ENCODE measurements around the gene EHBP1L1. TPM values are rescaled to one million over a fixed set of nuclear protein-coding genes. Genes with fewer than 3 reads are reported as not detected.
A peak's percentile ranks its signal among the peaks of the same experiment; 100 is the strongest.

EHBP1L1 gene
- total RNA-seq, 1 donor from 2014 or later = 9.7 TPM

DNA sequence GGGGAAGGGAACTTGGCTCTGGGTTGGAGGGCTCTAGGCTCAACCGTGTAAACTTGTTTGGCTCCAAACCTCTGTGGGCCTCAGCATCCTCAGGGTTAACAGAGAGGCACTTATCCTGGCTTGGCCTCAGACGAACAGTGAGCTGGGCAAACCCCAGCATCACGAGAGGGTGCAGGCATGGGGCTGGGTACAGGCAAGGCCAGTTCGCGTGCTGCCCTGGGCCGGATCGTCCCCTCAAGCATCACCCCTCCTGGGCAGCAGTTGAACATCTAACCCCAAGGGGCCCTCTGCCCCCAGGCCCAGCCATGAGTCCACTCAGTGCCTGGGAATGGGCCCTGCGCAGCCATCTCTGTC lies 1.9 kb downstream of the EHBP1L1 start:
- DNase-seq = no peak

DNA sequence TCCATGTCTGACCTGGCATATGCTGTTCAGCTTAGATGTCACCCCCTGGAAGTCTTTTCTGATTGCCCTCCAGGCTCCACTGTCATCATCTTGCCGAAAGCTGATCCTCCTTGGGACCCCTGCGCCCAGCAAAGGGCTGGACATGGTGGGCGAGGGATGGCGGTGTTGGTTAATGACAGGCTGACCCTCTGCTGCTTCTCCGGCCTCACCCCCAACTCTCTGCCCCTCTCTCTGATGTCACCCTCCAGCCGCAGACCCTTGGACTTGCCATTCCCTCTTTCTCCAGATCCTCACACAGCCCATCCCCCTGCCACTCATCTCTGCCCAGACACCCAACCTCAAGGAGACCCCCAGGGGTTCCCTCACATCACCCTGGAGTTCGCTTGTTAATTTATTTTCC lies 2.3 kb downstream of the EHBP1L1 start:
- DNase-seq = no peak

DNA sequence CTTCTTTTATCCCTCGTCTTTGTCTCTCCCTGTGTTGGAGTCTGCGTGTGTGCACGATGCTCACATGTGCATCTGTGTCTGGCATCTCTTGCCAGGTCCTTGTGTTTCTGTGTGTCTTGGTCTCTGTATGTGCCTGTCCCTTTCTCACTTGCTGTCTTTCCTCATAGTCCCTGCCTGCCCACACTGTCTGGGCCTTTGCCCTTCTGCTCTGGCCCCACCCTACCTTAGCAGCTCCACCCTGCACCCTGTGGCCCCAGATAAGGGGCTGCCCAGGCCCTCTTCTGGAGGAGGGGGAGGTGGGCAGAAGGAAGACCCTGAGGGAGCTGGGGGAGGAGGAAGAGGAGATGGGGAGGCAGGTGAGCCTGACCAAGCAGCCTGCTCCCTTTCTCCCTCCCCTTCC lies 2.8 kb downstream of the EHBP1L1 start:
- DNase-seq = no peak

DNA sequence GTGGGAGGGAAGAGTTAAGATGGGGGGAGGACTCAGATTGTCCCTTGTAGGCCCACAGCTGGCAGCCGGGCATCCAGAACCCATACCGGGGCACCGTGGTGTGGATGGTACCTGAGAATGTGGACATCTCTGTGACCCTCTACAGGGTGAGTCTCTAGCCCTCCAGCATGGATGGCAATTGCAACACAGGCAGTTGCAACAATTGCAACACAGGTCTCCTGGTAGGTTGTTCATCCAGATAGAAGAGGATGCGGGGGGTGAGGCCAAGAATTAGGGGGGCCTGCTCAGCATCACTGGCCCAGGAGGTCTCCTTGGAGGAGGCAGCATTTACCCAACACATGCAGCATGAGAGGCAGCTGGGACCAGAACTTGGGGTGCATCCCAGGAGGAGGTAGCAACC lies 3.4 kb downstream of the EHBP1L1 start:
- DNase-seq = no peak

DNA sequence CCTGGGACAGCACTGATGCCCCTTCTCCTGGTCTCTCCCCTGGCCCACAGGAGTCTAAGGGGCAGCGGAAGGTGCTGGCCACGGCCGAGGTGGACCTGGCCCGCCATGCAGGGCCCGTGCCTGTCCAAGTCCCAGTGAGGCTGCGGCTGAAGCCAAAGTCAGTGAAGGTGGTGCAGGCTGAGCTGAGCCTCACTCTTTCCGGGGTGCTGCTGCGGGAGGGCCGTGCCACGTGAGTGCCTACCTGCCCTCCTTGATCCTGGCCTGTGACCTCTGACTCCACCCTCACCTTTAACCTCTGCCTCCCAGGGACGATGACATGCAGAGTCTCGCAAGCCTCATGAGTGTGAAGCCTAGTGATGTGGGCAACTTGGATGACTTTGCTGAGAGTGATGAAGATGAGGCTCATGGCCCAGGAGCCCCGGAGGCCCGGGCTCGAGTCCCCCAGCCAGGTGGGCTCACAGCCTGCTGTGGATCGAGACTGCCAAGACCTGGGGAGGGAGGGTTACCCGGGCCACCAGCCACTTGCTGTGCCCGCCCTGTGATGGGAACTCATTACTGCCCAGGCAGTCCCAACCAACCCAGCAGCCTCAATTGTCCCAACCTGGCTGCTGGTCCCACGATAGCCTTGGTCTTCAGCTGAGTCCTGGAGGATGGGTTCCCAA lies 4.3 kb downstream of the EHBP1L1 start:
- no peak for DNase-seq

DNA sequence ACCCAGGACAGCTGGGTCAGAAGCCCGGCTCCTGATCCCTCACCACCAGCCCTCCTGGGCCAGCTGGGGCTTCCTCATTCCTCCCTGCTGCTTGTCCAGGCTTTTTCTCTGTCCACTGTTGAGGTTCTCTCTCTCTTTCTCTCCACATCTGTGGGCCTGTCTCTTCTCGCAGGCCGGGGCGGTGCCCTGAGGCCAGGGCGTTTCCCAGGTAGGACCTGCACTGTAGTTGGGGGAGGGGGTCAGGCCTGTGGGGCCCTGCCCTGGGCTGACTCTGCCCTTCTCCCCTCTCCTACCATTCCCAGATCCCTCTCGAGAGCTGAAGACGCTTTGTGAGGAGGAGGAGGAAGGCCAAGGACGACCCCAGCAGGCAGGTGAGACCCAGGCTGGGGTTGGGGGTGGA lies 4.9 kb downstream of the EHBP1L1 start:
- no peak for DNase-seq

DNA sequence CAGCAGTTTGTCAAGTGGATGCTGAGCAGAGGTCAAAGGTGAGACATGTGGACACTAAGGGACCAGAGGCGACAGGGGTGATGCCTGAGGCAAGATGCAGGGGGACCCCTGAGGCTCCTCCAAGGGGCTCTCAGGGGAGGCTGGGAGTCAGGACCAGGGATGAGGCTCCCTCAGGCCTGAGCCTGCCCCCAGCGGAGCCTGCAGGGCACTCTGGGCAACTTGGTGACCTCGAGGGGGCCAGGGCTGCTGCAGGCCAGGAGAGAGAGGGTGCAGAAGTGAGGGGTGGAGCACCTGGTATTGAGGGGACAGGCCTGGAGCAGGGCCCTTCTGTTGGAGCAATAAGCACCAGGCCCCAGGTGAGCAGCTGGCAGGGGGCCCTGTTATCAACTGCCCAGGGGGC lies 6.1 kb downstream of the EHBP1L1 start:
- no peak for DNase-seq

DNA sequence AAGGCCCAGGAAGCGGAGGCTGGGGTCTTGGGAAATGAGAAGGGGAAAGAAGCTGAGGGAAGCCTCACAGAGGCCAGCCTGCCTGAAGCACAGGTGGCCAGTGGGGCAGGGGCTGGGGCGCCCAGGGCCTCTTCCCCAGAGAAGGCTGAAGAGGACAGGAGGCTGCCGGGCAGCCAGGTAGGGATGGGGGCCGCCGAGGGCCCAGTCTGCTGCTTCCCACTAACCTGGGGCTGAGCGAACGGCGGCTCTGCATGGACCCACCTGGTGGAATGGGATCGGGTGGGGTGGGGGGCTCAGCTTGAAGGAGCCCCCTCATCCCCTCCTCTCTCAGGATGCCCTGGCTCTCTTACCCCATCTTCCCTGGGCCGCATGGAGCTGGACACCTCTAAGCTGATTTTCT lies 7.7 kb downstream of the EHBP1L1 start:
- no peak for DNase-seq

DNA sequence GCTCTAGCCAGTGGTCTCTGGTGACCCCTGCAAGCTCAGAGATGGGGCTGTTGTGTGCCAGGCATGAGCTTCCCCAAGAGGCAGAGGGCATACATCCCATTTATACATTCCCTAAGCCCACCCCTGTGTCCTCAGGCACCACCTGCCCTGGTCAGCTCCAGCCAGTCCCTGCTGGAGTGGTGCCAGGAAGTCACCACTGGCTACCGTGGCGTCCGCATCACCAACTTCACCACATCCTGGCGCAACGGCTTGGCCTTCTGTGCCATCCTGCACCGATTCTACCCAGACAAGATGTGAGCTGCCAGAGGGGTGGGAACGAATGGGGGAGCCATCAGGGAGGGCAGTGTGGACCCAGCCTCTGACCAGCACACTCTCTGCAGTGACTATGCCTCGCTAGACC lies 8.3 kb downstream of the EHBP1L1 start:
- DNase-seq = no peak

DNA sequence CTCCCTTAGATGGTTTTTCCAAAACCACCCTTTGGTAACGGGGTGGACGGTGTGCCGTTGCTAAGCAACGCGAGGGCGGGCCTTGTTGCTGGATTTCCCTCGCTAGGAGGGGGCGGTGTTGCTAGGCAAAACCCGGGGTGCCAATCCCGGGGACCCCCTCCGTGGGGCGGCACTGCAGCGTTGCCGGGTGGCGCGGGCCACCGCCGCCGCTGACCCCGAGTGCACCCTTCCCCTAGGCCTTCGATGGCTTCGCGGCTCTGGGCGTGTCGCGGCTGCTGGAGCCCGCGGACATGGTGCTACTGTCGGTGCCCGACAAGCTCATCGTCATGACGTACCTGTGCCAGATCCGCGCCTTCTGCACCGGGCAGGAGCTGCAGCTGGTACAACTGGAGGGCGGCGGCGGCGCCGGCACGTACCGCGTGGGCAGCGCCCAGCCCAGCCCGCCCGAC lies 8.9 kb downstream of the EHBP1L1 start:
- DNase-seq = peak; percentile 37

DNA sequence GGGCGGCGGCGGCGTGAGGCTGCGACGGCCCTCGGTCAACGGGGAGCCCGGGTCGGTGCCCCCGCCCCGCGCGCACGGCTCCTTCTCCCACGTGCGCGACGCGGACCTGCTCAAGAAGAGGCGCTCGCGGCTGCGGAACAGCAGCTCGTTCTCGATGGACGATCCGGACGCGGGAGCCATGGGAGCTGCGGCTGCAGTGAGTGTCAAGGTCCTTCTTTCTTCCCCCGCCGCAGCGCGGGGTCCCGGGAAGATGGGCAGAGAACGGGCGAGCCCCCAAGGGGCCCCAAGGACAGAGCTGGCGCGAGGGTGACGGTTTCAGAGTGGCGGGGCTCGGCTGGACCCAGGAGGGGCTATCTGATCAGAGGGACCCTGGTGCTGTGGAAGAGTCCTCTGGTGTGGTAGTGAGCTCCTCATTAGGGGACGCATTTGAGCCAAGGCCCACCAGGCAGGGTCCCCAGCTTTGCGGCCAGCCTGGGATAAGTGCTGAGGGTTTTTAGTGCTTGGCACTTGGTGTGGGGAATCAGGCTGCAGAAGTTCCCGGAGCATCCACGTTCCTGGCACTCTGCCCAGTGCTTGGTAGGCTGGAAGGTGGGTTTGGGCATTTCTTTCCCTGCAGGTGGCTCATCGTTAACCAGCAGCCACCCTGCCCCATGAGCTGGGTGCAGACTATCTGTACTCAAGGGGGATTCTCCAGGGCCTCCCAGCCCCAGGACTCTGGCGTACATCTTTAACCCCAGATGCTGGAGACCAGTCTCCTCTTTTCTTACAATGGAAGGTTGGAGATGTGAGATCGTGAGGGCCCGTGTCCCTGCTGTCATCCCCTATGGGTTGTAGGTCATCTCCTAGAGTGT lies 9.8 kb downstream of the EHBP1L1 start:
- no peak for DNase-seq

DNA sequence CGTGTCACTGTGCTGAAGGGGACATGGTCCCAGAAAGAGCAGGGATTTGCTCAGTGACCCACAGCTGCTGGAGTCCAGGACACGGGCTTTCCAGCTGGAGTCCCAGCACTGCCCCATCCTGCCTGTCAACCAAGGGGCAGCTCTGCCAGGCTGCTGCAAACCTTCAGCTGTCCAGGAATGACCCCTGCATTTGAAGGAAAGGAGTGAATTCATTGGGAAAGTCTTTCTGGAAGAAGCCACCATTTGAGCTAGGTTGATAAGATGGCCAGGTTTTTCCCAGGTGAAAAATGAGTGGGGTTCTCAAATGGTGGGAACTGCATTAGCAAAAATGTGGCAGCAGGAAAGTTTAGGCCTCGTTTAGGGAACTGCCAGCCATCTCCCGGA lies 10.4 kb downstream of the EHBP1L1 start:
- DNase-seq = no peak

DNA sequence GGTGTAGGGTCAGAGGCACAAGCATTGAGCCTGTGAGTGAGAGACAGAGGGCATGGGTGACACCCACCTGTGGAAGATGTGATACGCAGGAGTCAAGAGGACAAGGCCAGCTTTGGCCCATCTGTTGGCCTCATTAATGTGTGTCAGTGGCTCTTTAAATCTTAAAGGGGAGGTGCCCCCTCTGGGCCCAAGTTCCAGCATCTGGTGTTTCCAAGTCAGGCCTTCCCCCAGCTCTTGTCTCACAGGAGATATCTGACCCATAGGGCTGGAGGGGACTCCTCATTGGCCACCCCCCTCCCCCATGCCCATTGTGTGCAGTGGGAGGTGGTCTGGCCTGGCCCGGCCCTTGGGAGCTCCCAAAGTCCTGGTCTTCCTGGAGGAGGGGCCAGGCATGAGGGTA lies 10.8 kb downstream of the EHBP1L1 start:
- no peak for DNase-seq

DNA sequence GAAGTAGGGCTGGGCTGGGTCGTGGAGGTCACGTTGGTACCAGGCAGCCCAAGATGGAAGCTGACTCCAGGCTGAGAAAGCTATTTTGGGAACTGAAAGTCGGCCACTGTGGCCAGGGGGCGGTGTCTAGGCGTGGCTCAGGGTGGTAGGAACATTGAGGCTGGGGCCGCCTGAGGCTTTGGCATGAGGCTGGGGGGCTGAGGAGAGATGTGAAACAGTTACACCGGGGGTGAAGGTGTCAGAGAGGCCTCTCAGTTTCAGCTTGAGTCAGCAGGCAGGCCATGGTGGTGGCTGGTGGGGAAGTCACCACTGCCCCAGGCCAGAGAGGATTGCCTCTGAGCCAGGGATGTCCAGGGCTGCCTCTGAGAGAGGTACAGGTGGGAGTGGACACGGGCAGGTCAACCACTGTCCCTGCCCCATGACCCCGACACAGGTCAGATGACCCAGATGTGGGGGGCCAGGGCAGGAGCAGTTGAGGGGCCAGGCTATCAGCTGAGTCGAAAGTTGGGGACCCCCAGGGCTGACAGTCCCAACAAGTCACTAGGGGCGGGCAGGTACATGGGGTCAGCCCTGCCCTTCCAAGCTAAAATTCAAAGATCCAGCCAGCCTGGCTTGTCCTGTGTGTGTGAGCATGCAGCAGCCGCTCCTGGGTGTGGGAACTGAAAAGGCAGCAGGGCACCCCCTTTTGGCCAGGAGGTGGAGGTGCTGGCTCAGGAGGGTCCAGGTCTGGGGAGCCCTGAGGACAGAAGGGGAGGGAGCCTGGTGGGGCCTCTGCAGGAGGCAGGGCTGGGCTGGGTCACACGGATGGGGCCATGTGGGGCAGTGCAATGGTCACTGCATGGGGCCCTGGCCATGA lies 12.6 kb downstream of the EHBP1L1 start:
- DNase-seq = no peak

DNA sequence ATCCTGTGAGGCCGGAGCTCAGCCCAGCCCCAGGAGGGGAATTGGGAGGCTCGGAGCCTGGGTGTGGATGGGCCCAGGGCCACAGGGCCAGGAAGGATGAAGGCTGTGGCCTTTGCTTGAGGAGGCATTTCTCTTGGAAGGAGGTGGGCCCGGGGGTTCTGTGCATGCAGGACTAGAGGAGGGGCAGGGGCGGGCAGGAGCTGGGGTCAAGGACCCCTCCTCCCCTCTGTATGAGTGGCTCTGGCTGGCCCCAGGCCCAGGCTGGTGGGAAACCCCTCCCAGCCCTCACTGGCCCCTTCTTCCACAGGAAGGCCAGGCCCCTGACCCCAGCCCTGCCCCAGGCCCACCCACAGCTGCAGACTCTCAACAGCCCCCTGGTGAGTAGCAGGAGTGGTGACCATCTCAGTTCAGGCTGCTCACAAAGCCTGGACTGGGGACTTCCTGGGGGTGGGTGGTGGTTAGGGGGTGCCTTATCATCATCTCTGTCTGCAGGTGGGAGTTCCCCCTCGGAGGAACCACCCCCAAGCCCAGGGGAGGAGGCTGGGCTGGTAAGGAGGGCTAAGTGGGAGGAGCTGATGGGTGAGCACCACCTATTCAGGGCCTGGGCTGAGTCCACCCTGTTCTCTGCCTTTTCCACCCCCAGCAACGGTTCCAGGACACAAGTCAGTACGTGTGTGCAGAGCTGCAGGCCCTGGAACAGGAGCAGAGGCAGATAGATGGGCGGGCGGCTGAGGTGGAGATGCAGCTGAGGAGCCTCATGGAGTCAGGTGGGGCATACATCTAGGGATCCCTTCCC lies 13.8 kb downstream of the EHBP1L1 start:
- DNase-seq = no peak

DNA sequence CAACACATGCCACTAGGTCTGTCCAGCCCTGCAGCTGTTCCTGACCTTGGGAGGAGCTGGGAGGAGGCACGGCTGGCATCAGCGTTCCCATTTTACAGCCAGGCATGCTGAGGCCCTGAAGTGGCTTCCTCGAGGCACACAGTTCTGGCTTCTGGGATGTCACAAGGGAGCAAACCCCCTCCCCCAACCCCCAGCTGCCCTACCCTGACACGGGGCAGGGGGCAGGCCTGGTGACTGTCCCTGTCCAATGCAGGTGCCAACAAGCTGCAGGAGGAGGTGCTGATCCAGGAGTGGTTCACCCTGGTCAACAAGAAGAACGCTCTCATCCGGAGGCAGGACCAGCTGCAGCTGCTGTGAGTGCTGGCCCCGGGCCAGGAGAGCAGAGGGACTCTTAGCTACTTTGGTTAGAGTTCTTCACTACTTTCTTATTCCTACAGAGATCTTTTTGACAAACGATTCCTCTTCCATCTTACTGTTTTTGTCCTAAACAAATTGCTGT lies 14.4 kb downstream of the EHBP1L1 start:
- DNase-seq = no peak

DNA sequence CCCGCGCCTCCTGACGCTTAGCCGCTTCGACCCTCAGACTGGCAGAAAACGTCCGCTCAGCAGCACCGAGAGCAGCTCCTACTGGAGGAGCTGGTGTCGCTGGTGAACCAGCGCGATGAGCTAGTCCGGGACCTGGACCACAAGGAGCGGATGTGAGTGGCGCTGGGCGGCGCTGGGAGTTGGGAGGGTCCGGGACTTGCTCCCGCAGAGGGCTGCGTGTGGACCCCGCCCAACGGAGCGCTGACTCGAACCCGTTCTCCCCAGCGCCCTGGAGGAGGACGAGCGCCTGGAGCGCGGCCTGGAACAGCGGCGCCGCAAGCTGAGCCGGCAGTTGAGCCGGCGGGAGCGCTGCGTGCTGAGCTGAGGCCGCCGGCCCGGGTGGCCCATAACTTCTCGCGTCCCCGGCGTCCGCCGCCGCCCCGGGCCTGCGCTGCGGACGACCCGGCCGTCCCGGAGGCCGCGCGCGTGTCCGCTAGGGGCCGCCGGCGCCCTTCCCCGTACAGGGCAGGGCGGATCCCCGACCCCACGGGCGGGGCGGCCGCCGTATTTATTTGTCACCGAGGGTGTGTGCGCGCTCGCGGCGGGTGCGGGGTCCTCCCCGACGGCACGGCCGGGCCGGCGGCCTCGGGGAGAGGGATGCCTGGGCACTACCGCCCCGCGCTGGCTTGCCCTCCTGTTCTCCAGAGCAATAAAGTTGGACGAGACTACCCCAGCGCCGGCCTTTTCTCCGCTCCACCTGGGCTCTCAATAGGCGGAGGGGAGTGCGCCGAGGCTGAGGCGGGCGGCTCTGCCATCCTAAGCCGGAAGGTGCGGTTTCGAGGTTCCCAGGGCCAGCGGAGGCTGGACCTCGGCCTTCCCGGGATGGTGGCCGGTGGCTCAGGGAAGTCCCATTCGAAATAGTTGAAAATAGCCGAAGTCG lies 16.3 kb downstream of the EHBP1L1 start:
- DNase-seq = no peak

DNA sequence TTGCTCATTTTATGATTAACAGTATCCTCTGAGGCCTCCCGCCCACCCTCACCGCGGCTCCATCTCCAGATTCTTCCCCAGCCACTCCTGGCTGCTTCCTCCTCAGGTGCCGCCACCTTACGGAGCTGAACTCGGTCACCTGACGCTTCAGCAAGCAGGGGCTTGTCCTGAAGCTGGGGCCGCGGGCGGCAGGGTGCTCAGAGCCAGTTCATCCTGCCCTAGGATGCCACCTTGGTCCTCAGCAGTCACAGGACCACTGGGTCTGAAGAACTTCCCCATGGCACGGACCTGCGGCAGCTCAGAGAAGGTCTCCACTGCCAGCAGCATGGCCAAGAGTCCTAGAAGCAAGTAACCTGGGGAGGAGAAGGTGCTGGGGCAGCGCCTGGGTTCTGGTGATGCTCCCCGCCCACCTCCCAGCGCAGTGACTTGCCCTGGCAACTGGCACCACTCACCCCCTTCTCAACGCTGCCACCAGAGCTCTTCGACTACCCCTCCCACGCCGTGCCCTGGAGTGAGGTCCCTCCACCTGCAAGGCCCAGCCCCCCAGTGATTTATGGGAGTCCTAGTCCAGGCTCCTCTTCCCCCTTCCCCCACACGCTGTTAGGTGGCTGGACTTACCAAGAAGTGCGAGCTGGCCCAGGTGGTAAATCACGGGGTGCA lies 17.1 kb downstream of the EHBP1L1 start:
- no peak for DNase-seq

DNA sequence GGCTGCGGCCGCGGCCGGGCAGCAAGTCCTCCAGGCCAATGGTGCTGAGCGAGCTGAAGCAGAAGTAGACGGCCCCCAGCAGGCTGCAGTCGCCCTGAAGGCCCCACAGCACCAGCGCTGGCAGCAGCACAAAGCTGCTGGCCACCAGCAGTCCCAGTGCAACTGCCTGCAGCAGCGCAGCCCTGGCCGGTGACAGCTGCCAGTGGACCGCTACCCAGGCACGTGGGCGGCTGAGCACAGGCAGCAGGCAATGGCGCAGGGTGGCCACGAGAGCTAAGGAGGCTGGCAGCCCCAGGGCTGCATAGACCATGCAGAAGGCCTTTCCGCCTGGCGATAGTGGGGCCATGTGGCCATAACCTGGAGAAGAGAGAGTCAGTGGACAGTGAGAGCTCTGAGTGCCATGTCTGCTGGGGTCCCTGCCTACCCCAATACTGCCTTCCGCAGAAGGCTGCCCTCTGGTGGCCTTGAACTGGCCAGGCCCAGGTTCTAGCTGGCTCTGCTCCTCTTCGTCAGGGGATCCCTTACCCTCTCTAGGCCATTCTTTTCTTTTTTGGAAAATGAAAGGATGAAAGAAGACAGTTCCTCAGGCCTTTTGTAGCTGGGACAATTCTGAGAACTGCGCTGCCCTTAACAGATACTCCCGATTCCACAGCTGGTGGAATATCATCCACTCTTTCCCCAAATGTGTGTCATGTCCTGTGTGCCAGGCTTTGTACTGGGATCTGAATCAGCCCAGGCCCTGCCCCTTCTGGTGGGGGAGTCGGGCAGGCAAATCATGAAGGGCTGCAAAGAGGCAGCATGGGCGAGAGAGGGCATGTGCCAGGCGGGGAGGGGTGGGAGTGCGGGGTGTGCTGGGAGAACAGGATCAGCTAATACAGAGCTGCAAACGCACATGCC lies 17.9 kb downstream of the EHBP1L1 start:
- peak; percentile 63 for DNase-seq

All from occipital lobe (tissue), 2 donors.